IMR-90 (cell line): ENCODE results near the gene TFEB. TPM values are rescaled to one million over a fixed set of nuclear protein-coding genes. Genes with fewer than 3 reads are reported as not detected.

Source experiments
- ATAC-seq: fragments of 200-7000 bp; cut with Tn5 transposase; 2 replicates; pipeline ENCODE4 v1.9.1; 2020; ENCODE audit warnings: low read depth, mild to moderate bottlenecking, moderate library complexity
- BruUV-seq: library from RNA; stranded (reverse); fragments of 400-500 nt; replicated peaks from 2 replicates; lab custom pipeline; 2021; lab: Mats Ljungman, UMichigan
- CTCF ChIA-PET: fragments of 300-600 bp; formaldehyde crosslinking; extraction: SDS; loops from one replicate; lab custom pipeline; 2021; ENCODE audit warnings: antibody characterized with exemption; lab: Yijun Ruan, JAX
- POLR2A ChIA-PET: fragments of 300-600 bp; sonication (Branson Sonifier 250); formaldehyde crosslinking; loops from one replicate; lab custom pipeline; 2022; ENCODE audit warnings: antibody characterized with exemption; ENCODE audit not compliant: unreplicated experiment; lab: Charles Lee
- DNase-seq: peaks from one replicate; pipeline ENCODE4 v3.0.0; 2013
- H2AFZ ChIP-seq: replicated peaks from 2 replicates; pipeline ENCODE3; 2013; ENCODE audit warnings: low read length, mild to moderate bottlenecking; ENCODE audit not compliant: poor library complexity
- H2AK5ac ChIP-seq: 2 replicates; pipeline ENCODE4 v1.6.1; 2013; ENCODE audit warnings: low read depth, low read length, inconsistent platforms
- H2AK9ac ChIP-seq: replicated peaks from 2 replicates; pipeline ENCODE3; 2013; ENCODE audit warnings: mild to moderate bottlenecking, low read depth, low read length, moderate library complexity; ENCODE audit not compliant: poor library complexity
- H2BK120ac ChIP-seq: 2 replicates; pipeline ENCODE4 v1.6.1; 2013; ENCODE audit warnings: low read depth, low read length, inconsistent platforms
- H2BK15ac ChIP-seq: 3 replicates; pipeline ENCODE4 v1.6.1; 2013; ENCODE audit warnings: low read depth, low read length, inconsistent platforms
- H2BK20ac ChIP-seq: 2 replicates; pipeline ENCODE4 v1.6.1; 2013; ENCODE audit warnings: low read depth, mild to moderate bottlenecking, inconsistent platforms, low read length, moderate library complexity
- H2BK5ac ChIP-seq: 2 replicates; pipeline ENCODE4 v1.6.1; 2013; ENCODE audit warnings: mild to moderate bottlenecking, low read depth, low read length, inconsistent platforms; ENCODE audit not compliant: poor library complexity, severe bottlenecking
- H3K14ac ChIP-seq: replicated peaks from 2 replicates; pipeline ENCODE4 v1.6.1; 2013; ENCODE audit warnings: low read depth, low read length, inconsistent platforms
- H3K18ac ChIP-seq: 2 replicates; pipeline ENCODE4 v1.6.1; 2013; ENCODE audit warnings: low read depth, low read length, control low read depth
- H3K23ac ChIP-seq: 2 replicates; pipeline ENCODE4 v1.6.1; 2013; ENCODE audit warnings: low read depth, low read length, inconsistent platforms
- H3K27ac ChIP-seq: 2 replicates; pipeline ENCODE4 v1.5.1; 2013; ENCODE audit warnings: mild to moderate bottlenecking, control low read depth, low read length; ENCODE audit not compliant: insufficient read depth
- H3K27me3 ChIP-seq: 2 replicates; pipeline ENCODE4 v1.6.1; 2013; ENCODE audit warnings: low read length; ENCODE audit not compliant: control insufficient read depth, insufficient read depth
- H3K36me3 ChIP-seq: 2 replicates; pipeline ENCODE4 v1.6.1; 2013; ENCODE audit warnings: low read length, mixed read lengths; ENCODE audit not compliant: control insufficient read depth, insufficient read depth
- H3K4ac ChIP-seq: 2 replicates; pipeline ENCODE4 v1.6.1; 2013; ENCODE audit warnings: low read depth, low read length, inconsistent platforms
- H3K4me1 ChIP-seq: 2 replicates; pipeline ENCODE4 v1.6.1; 2013; ENCODE audit warnings: low read length, mixed read lengths; ENCODE audit not compliant: control insufficient read depth, insufficient read depth
- H3K4me2 ChIP-seq: 2 replicates; pipeline ENCODE4 v1.6.1; 2013; ENCODE audit warnings: low read depth, mild to moderate bottlenecking, control low read depth, low read length, moderate library complexity
- H3K4me3 ChIP-seq: 2 replicates; pipeline ENCODE4 v1.5.1; 2013; ENCODE audit warnings: low read depth, mild to moderate bottlenecking, control low read depth, low read length, moderate library complexity; ENCODE audit not compliant: insufficient read depth
- H3K56ac ChIP-seq: 2 replicates; pipeline ENCODE4 v1.6.1; 2013; ENCODE audit warnings: low read length, inconsistent platforms; ENCODE audit not compliant: insufficient read depth; ENCODE audit errors: extremely low read depth
- H3K79me1 ChIP-seq, 2 experiments: 2 replicates each; pipeline ENCODE4 v1.6.1; 2013; ENCODE audit warnings: low read length in 2 of 2, inconsistent platforms in 1 of 2, low read depth in 1 of 2
- H3K9ac ChIP-seq: 2 replicates; pipeline ENCODE4 v1.6.1; 2013; ENCODE audit warnings: low read depth, low read length, control low read depth
- H3K9me1 ChIP-seq: 2 replicates; pipeline ENCODE4 v1.6.1; 2013; ENCODE audit warnings: low read length, inconsistent platforms; ENCODE audit not compliant: insufficient read depth
- H3K9me3 ChIP-seq: 2 replicates; pipeline ENCODE4 v1.6.1; 2013; ENCODE audit warnings: low read length; ENCODE audit not compliant: control insufficient read depth, insufficient read depth
- H4K20me1 ChIP-seq: 2 replicates; pipeline ENCODE4 v1.6.1; 2013; ENCODE audit warnings: low read length, inconsistent platforms; ENCODE audit not compliant: insufficient read depth
- H4K5ac ChIP-seq: 2 replicates; pipeline ENCODE4 v1.6.1; 2013; ENCODE audit warnings: mild to moderate bottlenecking, low read depth, low read length, control low read depth
- H4K8ac ChIP-seq, 2 experiments: 2 replicates each; pipeline ENCODE4 v1.6.1; 2013; ENCODE audit warnings: low read depth in 2 of 2, low read length in 2 of 2, control low read depth in 1 of 2, inconsistent platforms in 1 of 2
- H4K91ac ChIP-seq: 2 replicates; pipeline ENCODE4 v1.6.1; 2013; ENCODE audit warnings: low read depth, low read length, inconsistent platforms; ENCODE audit not compliant: insufficient read depth
- BHLHE40 ChIP-seq: fragments of 150-350 bp; IDR thresholded peaks from 2 replicates; pipeline ENCODE4 v1.6.1; 2016; ENCODE audit warnings: mild to moderate bottlenecking, low read depth, low read length
- CHD1 ChIP-seq: IDR thresholded peaks from 2 replicates; pipeline ENCODE4 v1.6.1; 2012; ENCODE audit warnings: low read depth, low read length, improper control_type of control experiment
- MAZ ChIP-seq: IDR thresholded peaks from 2 replicates; pipeline ENCODE4 v1.6.1; 2012; ENCODE audit warnings: low read depth, mild to moderate bottlenecking, low read length, improper control_type of control experiment, moderate library complexity, borderline replicate concordance
- MXI1 ChIP-seq: IDR thresholded peaks from 2 replicates; pipeline ENCODE4 v1.6.1; 2012; ENCODE audit warnings: low read depth, mild to moderate bottlenecking, low read length, moderate library complexity, borderline replicate concordance
- RAD21 ChIP-seq: IDR thresholded peaks from 2 replicates; pipeline ENCODE4 v1.6.1; 2012; ENCODE audit warnings: low read length, improper control_type of control experiment
- RCOR1 ChIP-seq: IDR thresholded peaks from 2 replicates; pipeline ENCODE4 v1.6.1; 2012; ENCODE audit warnings: mild to moderate bottlenecking, low read length, improper control_type of control experiment; ENCODE audit not compliant: insufficient replicate concordance
- RFX5 ChIP-seq: IDR thresholded peaks from 2 replicates; pipeline ENCODE4 v1.8.0; 2012; ENCODE audit warnings: low read depth, mild to moderate bottlenecking, low read length, moderate library complexity
- SMC3 ChIP-seq: fragments of 150-350 bp; IDR thresholded peaks from 2 replicates; pipeline ENCODE4 v1.6.1; 2016; ENCODE audit warnings: low read depth, mild to moderate bottlenecking, antibody characterized with exemption, low read length, moderate library complexity
- WGBS, 2 experiments: methylation state at CpG; one replicate each; pipeline versions ENCODE4 v1.1.5 to v1.1.7; 2013; ENCODE audit warnings: missing lambda C conversion rate in 2 of 2; ENCODE audit not compliant: insufficient read length in 1 of 2; ENCODE audit errors: extremely low coverage in 2 of 2; 5-methylcytosine and 5-hydroxymethylcytosine counted together
- dilution Hi-C: fragments of 300-500 bp; cut with HindIII; formaldehyde crosslinking; loops from one replicate; pipeline ENCODE4 v1.14.3; 2018; ENCODE audit warnings: low sequenced_read_pairs; ENCODE audit not compliant: unreplicated experiment
- in situ Hi-C: fragments of 300-500 bp; cut with MboI; formaldehyde crosslinking; loops from 3 replicates; pipeline ENCODE4 v1.14.3; 2019; ENCODE audit warnings: low sequenced_read_pairs, inconsistent platforms, mixed read lengths
- intact Hi-C: fragments of 100-400 bp; cut with micrococcal nuclease; formaldehyde crosslinking; loops from 2 replicates; pipeline ENCODE4 v1.10.0; 2022
- polyA plus RNA-seq, 3 experiments: library from polyadenylated mRNA; depleted of rRNA; stranded (reverse); fragments of >200 nt; gene quantifications; 2 replicates each; pipeline ENCODE4 v1.2.3, GENCODE V29; 2012; ENCODE audit warnings: low replicate concordance in 1 of 3
- total RNA-seq: library from RNA; depleted of rRNA; stranded (reverse); fragments of >200 nt; gene quantifications from 2 replicates; pipeline ENCODE4 v1.2.3, GENCODE V29; 2012
- TF ChIP-seq, protein P1 (sequence below): conservative IDR thresholded peaks from 2 replicates; pipeline ENCODE4 v1.5.1; 2012; ENCODE audit warnings: mild to moderate bottlenecking, low read depth, low read length, improper control_type of control experiment
- TF ChIP-seq, protein P2 (sequence below): fragments of 150-350 bp; IDR thresholded peaks from 2 replicates; pipeline ENCODE4 v1.6.1; 2017; ENCODE audit warnings: mild to moderate bottlenecking, antibody characterized with exemption, low read length, low read depth
- TF ChIP-seq, protein P3 (sequence below): fragments of 150-350 bp; IDR thresholded peaks from 2 replicates; pipeline ENCODE4 v1.6.1; 2016; ENCODE audit warnings: low read depth, mild to moderate bottlenecking, low read length, moderate library complexity, borderline replicate concordance

Gene TFEB
- total and polyA plus RNA-seq, 2 of the 4 experiments (the other 2 are of a cell fraction), result 4.5 to 4.9 TPM

DNA sequence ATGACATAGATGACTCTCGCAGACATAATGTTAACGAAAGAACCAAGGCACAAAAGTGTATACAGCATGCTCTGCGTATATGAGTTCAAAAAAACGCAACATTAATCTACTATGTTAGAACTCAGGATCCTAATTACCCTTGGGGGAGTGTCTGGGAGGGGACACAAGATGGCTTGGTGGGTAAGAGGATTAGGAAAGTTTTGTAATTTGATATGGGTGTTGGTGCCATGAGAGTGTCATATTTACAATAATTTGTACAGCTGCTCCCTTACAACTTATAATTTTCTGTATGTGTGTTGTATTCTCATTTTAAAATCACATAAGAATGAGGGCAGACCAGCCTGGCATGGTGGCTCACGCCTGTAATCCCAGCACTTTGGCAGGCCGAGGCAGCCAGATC is 38.6 kb downstream of the TFEB start:
- no peak overlapping the region for H3K23ac ChIP-seq
- no peak overlapping the region for H3K14ac ChIP-seq
- no CpG with 5 or more reads among the region's 6 CpGs for WGBS, 2 experiments
- H3K4me3 ChIP-seq, result no peak overlapping the region
- H2BK15ac ChIP-seq, result no peak overlapping the region
- in situ Hi-C loops, result no loop called here
- ChIA-PET CTCF (no interaction called here), POLR2A (no interaction called here)
- H2AK5ac ChIP-seq, result no peak overlapping the region
- TF ChIP-seq RFX5, result no peak
- TF ChIP-seq MAZ, result no peak
- no peak for TF ChIP-seq CHD1
- no peak for TF ChIP-seq MXI1
- TF ChIP-seq, protein P1, sequence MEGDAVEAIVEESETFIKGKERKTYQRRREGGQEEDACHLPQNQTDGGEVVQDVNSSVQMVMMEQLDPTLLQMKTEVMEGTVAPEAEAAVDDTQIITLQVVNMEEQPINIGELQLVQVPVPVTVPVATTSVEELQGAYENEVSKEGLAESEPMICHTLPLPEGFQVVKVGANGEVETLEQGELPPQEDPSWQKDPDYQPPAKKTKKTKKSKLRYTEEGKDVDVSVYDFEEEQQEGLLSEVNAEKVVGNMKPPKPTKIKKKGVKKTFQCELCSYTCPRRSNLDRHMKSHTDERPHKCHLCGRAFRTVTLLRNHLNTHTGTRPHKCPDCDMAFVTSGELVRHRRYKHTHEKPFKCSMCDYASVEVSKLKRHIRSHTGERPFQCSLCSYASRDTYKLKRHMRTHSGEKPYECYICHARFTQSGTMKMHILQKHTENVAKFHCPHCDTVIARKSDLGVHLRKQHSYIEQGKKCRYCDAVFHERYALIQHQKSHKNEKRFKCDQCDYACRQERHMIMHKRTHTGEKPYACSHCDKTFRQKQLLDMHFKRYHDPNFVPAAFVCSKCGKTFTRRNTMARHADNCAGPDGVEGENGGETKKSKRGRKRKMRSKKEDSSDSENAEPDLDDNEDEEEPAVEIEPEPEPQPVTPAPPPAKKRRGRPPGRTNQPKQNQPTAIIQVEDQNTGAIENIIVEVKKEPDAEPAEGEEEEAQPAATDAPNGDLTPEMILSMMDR, result no peak
- TF ChIP-seq, protein P2, sequence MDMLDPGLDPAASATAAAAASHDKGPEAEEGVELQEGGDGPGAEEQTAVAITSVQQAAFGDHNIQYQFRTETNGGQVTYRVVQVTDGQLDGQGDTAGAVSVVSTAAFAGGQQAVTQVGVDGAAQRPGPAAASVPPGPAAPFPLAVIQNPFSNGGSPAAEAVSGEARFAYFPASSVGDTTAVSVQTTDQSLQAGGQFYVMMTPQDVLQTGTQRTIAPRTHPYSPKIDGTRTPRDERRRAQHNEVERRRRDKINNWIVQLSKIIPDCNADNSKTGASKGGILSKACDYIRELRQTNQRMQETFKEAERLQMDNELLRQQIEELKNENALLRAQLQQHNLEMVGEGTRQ, result no peak
- no peak for TF ChIP-seq BHLHE40
- TF ChIP-seq RCOR1, result no peak
- TF ChIP-seq RAD21, result no peak
- TF ChIP-seq SMC3, result no peak
- TF ChIP-seq, protein P3, sequence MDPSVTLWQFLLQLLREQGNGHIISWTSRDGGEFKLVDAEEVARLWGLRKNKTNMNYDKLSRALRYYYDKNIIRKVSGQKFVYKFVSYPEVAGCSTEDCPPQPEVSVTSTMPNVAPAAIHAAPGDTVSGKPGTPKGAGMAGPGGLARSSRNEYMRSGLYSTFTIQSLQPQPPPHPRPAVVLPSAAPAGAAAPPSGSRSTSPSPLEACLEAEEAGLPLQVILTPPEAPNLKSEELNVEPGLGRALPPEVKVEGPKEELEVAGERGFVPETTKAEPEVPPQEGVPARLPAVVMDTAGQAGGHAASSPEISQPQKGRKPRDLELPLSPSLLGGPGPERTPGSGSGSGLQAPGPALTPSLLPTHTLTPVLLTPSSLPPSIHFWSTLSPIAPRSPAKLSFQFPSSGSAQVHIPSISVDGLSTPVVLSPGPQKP, result no peak
- no peak overlapping the region for H3K4me2 ChIP-seq
- H2AK9ac ChIP-seq, result no peak overlapping the region
- dilution Hi-C loops, result no loop called here
- no peaks in the 10 kb centered on the region for H3K36me3 ChIP-seq
- no peak overlapping the region for H4K5ac ChIP-seq
- H3K56ac ChIP-seq, result no peak overlapping the region
- H2AFZ ChIP-seq, result no peak overlapping the region
- ATAC-seq (no peak), DNase-seq (no peak)
- no peak overlapping the region; a peak in 1 of 4 replicates for H4K8ac ChIP-seq
- no peak overlapping the region for H2BK20ac ChIP-seq
- H3K27ac ChIP-seq, result no peak overlapping the region
- H3K9ac ChIP-seq, result no peak overlapping the region
- no peak overlapping the region for H2BK120ac ChIP-seq
- peaks cover 4% of the 10 kb centered on the region; the same call in 1 of the 2 replicates for H3K9me1 ChIP-seq
- no peak overlapping the region for H2BK5ac ChIP-seq
- no peaks in the 10 kb centered on the region for H3K9me3 ChIP-seq
- H3K79me1 ChIP-seq, result no peaks in the 10 kb centered on the region
- H3K4ac ChIP-seq, result no peak overlapping the region
- H3K4me1 ChIP-seq, result peaks cover 12% of the 10 kb centered on the region
- no TSS peak for BruUV-seq
- no peak overlapping the region for H4K91ac ChIP-seq
- no peak overlapping the region for H3K18ac ChIP-seq
- no peaks in the 10 kb centered on the region; the same call in 1 of the 2 replicates for H4K20me1 ChIP-seq
- intact Hi-C loops, result loop anchor here (5.0 kb wide), 1 partner anchor 81 kb away; the partner anchor contains the start of gene FRS3
- no peaks in the 10 kb centered on the region; the same call in 1 of the 2 replicates for H3K27me3 ChIP-seq
